Measurements from ENCODE around the gene ZNF496.

Gene ZNF496

GRCh38 chr1:247332623-247333361, 1.1 kb upstream of the ZNF496 start:
- Mint-ChIP-seq H3K4me3 (peak overlapping the region; percentile 86), H3K36me3 (ENCODE audit: low read depth) (peaks cover 46% of the 10 kb centered on the region), H3K4me1 (peaks cover 66% of the 10 kb centered on the region)

GRCh38 chr1:247332215-247332622, 552 bp upstream of the ZNF496 start:
- Mint-ChIP-seq H3K4me3 (peak overlapping the region; percentile 86), H3K9me3 (no peaks in the 10 kb centered on the region), H3K4me1 (peaks cover 60% of the 10 kb centered on the region), H3K27me3 (ENCODE audit: low read depth, poor library complexity) (no peaks in the 10 kb centered on the region), H3K36me3 (ENCODE audit: low read depth) (peaks cover 46% of the 10 kb centered on the region), H3K27ac (peak overlapping the region; percentile 98)
- peak; percentile 71 for DNase-seq
- TF ChIP-seq CTCF (IDR thresholded peaks at IDR 0.05), result no peak

More at GRCh38 chr1:247332623-247333361, 1.1 kb upstream of the ZNF496 start:
- DNase-seq, result no peak
- Mint-ChIP-seq H3K27me3 (ENCODE audit: low read depth, poor library complexity) (no peaks in the 10 kb centered on the region), H3K9me3 (no peaks in the 10 kb centered on the region), H3K27ac (peak overlapping the region; percentile 98)
- no peak for TF ChIP-seq CTCF (IDR thresholded peaks at IDR 0.05)

GRCh38 chr1:247331172-247331524, 519 bp downstream of the ZNF496 start:
- peak; percentile 78 for DNase-seq
- TF ChIP-seq CTCF (IDR thresholded peaks at IDR 0.05), result no peak
- no peaks in the 10 kb centered on the region for H3K9me3 Mint-ChIP-seq
- peaks cover 49% of the 10 kb centered on the region for H3K4me1 Mint-ChIP-seq
- H3K4me3 Mint-ChIP-seq, result peak overlapping the region; percentile 90
- no peaks in the 10 kb centered on the region for H3K27me3 Mint-ChIP-seq (ENCODE audit: low read depth, poor library complexity)
- H3K27ac Mint-ChIP-seq, result peak overlapping the region; percentile 94
- peaks cover 47% of the 10 kb centered on the region for H3K36me3 Mint-ChIP-seq (ENCODE audit: low read depth)

- peaks cover 44% of the 10 kb centered on the region for H3K4me1 Mint-ChIP-seq
- no peak for DNase-seq
These were observed 1.0 kb downstream of the ZNF496 start for GRCh38 chr1:247330548-247331171.

GRCh38 chr1:247329097-247329617, 2.5 kb downstream of the ZNF496 start:
- no peaks in the 10 kb centered on the region for H3K27me3 Mint-ChIP-seq (ENCODE audit: low read depth, poor library complexity)
- H3K4me1 Mint-ChIP-seq, result peaks cover 35% of the 10 kb centered on the region
- peak overlapping the region; percentile 90 for H3K4me3 Mint-ChIP-seq
- H3K9me3 Mint-ChIP-seq, result no peaks in the 10 kb centered on the region
- peaks cover 54% of the 10 kb centered on the region for H3K36me3 Mint-ChIP-seq (ENCODE audit: low read depth)
- H3K27ac Mint-ChIP-seq, result no peak overlapping the region
- no peak for DNase-seq
- TF ChIP-seq CTCF (IDR thresholded peaks at IDR 0.05), result no peak

More at GRCh38 chr1:247330548-247331171, 1.0 kb downstream of the ZNF496 start:
- Mint-ChIP-seq H3K4me3 (peak overlapping the region; percentile 90), H3K27ac (peak overlapping the region; percentile 94), H3K27me3 (ENCODE audit: low read depth, poor library complexity) (no peaks in the 10 kb centered on the region), H3K9me3 (no peaks in the 10 kb centered on the region), H3K36me3 (ENCODE audit: low read depth) (peaks cover 47% of the 10 kb centered on the region)
- TF ChIP-seq CTCF (IDR thresholded peaks at IDR 0.05), result no peak
